ENCODE data around the gene DRAM2. TPM values are rescaled to one million over a fixed set of nuclear protein-coding genes. Genes with fewer than 3 reads are reported as not detected.

The DRAM2 gene
- total RNA-seq, 1 donor from 2014 or later = 42.6 TPM

DNA sequence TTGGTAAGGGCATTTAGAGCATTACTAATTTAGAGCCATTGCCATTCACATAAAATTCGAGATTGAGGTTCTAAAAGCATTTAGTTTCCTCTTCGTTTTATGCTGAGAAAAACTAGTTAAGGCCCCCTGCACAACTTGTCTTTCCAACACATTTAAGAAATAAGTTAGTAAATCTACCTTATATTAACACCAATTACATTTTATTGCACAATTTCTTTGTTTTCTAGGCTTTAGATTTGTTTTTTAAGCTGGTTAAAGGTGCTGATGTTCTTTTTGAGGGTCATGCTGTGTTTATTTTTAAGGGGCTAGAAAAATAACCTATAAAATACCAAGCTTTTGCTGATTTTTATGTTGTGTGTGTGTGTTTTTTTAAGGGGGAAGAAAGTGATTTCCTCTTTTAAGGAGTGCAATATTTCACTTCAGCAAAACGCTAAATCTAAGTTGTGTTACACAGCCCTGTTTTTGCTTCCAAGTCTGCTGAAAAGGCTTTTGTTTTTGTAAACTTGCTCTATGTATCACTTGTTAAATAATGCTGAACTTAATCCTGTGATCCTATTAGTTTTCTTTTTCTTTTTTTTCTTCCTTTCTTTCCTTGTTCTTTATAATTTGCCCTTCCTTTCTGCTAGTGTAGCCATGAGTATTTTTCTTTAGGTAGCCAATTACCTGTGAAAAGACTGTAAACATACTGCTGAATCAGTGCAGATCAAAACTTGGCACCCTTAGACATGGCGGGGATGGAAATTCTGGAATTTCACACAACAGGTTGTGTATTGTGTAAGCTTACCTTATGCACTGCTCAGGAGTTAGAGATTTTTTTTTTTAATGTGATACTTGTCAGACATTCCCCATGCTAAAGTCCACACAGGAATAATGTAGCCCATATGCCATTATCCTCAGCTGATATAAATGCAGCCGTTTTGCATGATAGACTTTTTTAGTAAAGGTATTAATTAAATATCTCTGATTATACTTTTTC, 1.6 kb upstream of the DRAM2 start:
- Mint-ChIP-seq H3K9me3 (no peaks in the 10 kb centered on the region), H3K4me3 (peak overlapping the region; percentile 100), H3K36me3 (peaks cover 5% of the 10 kb centered on the region), H3K27ac (peak overlapping the region; percentile 95), H3K4me1 (ENCODE audit: unreplicated experiment) (peaks cover 27% of the 10 kb centered on the region), H3K27me3 (no peaks in the 10 kb centered on the region)
- TF ChIP-seq, protein P1, sequence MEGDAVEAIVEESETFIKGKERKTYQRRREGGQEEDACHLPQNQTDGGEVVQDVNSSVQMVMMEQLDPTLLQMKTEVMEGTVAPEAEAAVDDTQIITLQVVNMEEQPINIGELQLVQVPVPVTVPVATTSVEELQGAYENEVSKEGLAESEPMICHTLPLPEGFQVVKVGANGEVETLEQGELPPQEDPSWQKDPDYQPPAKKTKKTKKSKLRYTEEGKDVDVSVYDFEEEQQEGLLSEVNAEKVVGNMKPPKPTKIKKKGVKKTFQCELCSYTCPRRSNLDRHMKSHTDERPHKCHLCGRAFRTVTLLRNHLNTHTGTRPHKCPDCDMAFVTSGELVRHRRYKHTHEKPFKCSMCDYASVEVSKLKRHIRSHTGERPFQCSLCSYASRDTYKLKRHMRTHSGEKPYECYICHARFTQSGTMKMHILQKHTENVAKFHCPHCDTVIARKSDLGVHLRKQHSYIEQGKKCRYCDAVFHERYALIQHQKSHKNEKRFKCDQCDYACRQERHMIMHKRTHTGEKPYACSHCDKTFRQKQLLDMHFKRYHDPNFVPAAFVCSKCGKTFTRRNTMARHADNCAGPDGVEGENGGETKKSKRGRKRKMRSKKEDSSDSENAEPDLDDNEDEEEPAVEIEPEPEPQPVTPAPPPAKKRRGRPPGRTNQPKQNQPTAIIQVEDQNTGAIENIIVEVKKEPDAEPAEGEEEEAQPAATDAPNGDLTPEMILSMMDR (conservative IDR thresholded peaks at IDR 0.05) = no peak
- DNase-seq (ENCODE audit: extremely low spot score, unreplicated experiment) = no peak

DNA sequence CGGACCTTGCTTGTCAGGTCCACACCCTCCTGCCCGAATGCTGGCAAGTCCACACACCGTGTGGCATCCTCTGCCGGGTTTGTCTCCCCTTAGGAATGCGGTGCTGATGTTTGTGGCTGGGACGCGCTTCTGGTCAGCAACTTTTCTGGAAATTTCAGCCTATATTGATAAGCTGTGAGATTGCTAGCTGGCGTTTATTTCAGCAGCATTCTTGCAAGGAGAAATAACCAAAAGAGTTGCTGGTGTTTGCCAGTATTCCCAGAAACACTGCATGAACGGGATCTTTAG, 731 bp upstream of the DRAM2 start:
- Mint-ChIP-seq H3K4me1 (ENCODE audit: unreplicated experiment) (peaks cover 21% of the 10 kb centered on the region), H3K27me3 (no peaks in the 10 kb centered on the region), H3K27ac (peak overlapping the region; percentile 95), H3K9me3 (no peaks in the 10 kb centered on the region), H3K4me3 (peak overlapping the region; percentile 100), H3K36me3 (no peaks in the 10 kb centered on the region)
- DNase-seq (ENCODE audit: extremely low spot score, unreplicated experiment) = no peak
- TF ChIP-seq, protein P1 (conservative IDR thresholded peaks at IDR 0.05) = no peak

GRCh38 chr1:111139324-111139955, 453 bp downstream of the DRAM2 start:
- TF ChIP-seq, protein P1 (conservative IDR thresholded peaks at IDR 0.05) = no peak

GRCh38 chr1:111133866-111134265, 6.0 kb downstream of the DRAM2 start:
- H3K9me3 Mint-ChIP-seq = no peaks in the 10 kb centered on the region
- H3K4me3 Mint-ChIP-seq = no peak overlapping the region
- H3K27me3 Mint-ChIP-seq = no peaks in the 10 kb centered on the region
- DNase-seq (ENCODE audit: extremely low spot score, unreplicated experiment) = no peak
- H3K4me1 Mint-ChIP-seq (ENCODE audit: unreplicated experiment) = peaks cover 4% of the 10 kb centered on the region
- TF ChIP-seq, protein P1 (conservative IDR thresholded peaks at IDR 0.05) = no peak
- H3K27ac Mint-ChIP-seq = no peak overlapping the region
- peaks cover 21% of the 10 kb centered on the region for H3K36me3 Mint-ChIP-seq

More at GRCh38 chr1:111139324-111139955, 453 bp downstream of the DRAM2 start:
- H3K27ac Mint-ChIP-seq = peak overlapping the region; percentile 95
- H3K4me1 Mint-ChIP-seq (ENCODE audit: unreplicated experiment) = peaks cover 21% of the 10 kb centered on the region
- H3K9me3 Mint-ChIP-seq = no peaks in the 10 kb centered on the region
- no peak for DNase-seq (ENCODE audit: extremely low spot score, unreplicated experiment)
- H3K4me3 Mint-ChIP-seq = peak overlapping the region; percentile 100
- no peaks in the 10 kb centered on the region for H3K36me3 Mint-ChIP-seq
- H3K27me3 Mint-ChIP-seq = no peaks in the 10 kb centered on the region

DNA sequence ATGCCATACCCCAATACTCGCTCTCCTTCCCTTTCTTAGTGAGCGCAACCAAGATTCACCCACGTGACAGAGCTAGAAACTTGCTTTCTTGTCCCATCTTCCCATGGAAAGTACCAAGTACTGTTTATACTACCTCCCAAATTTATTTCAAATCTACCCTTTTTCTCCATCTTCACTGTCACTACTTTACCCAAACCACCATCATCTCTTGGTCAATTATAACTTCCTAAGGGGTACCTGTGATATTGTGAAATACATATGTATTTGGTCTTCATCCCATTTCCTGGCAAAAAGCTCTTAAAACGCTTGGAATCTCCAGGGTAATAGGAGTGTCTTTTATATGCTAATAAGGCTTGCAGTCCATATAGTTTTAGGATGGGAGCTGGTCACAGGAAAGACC, 8.2 kb downstream of the DRAM2 start:
- TF ChIP-seq, protein P1 (conservative IDR thresholded peaks at IDR 0.05) = no peak
- DNase-seq (ENCODE audit: extremely low spot score, unreplicated experiment) = no peak
- Mint-ChIP-seq H3K4me3 (no peak overlapping the region), H3K9me3 (no peaks in the 10 kb centered on the region), H3K4me1 (ENCODE audit: unreplicated experiment) (no peaks in the 10 kb centered on the region), H3K36me3 (peaks cover 32% of the 10 kb centered on the region), H3K27me3 (no peaks in the 10 kb centered on the region), H3K27ac (no peak overlapping the region)
